Parathyroid adenoma (tissue), 2 donors: ENCODE data around the gene CNN2.

ENCODE experiments used
- H2AFZ ChIP-seq: fragments of 300-600 bp; sonication (generic); one replicate; pipeline ENCODE4 v1.7.0; 2017; ENCODE audit warnings: antibody characterized with exemption, mild to moderate bottlenecking
- H3K27ac ChIP-seq: fragments of 300-600 bp; sonication (generic); one replicate; pipeline ENCODE4 v1.7.0; 2017
- H3K27me3 ChIP-seq: fragments of 300-600 bp; sonication (generic); one replicate; pipeline ENCODE4 v1.7.0; 2017; ENCODE audit warnings: low read length; ENCODE audit not compliant: control insufficient read depth, insufficient read depth
- H3K36me3 ChIP-seq: fragments of 300-600 bp; sonication (generic); one replicate; pipeline ENCODE4 v1.7.0; 2017; ENCODE audit warnings: low read length; ENCODE audit not compliant: control insufficient read depth, insufficient read depth
- H3K4me1 ChIP-seq: fragments of 300-600 bp; sonication (generic); one replicate; pipeline ENCODE4 v1.7.0; 2017; ENCODE audit warnings: control low read depth
- H3K4me2 ChIP-seq: fragments of 300-600 bp; sonication (generic); one replicate; pipeline ENCODE4 v1.7.0; 2017; ENCODE audit warnings: low read length
- H3K4me3 ChIP-seq: fragments of 300-600 bp; sonication (generic); one replicate; pipeline ENCODE4 v1.7.0; 2017; ENCODE audit warnings: low read depth, low read length
- H3K79me2 ChIP-seq: fragments of 300-600 bp; sonication (generic); one replicate; pipeline ENCODE4 v1.7.0; 2017; ENCODE audit warnings: control low read depth
- H3K9ac ChIP-seq: fragments of 300-600 bp; sonication (generic); one replicate; pipeline ENCODE4 v1.7.0; 2017; ENCODE audit warnings: mild to moderate bottlenecking
- H3K9me3 ChIP-seq: fragments of 300-600 bp; sonication (generic); one replicate; pipeline ENCODE4 v1.7.0; 2017; ENCODE audit warnings: low read length; ENCODE audit not compliant: control insufficient read depth
- TF ChIP-seq, protein P1 (sequence below): fragments of 300-600 bp; sonication (generic); IDR thresholded peaks from one replicate; pipeline ENCODE4 v1.7.0; 2017; ENCODE audit warnings: antibody characterized with exemption, mild to moderate bottlenecking
- donor health status: primary hyperparathyroidism.

Gene CNN2

DNA sequence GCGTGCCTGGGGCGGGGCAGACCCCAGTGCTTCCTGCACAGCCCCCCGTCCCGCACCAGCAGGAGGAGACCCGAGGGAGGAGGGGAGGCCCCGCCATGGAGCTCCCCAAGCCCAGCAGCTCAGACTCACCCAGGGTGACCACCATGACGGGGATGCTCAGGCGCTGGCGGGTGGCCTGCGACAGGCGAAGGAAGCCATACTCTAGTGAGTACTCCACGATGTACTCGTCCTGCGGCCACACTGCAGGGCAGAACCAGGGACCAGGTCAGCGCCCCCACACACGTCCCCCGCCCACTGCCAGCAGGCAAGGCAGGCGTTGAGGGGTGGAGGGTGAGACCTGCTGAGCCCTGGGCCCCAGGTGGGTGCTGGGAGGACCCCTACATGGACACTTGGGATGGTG lies 14.1 kb upstream of the CNN2 start:
- peaks cover 23% of the 10 kb centered on the region for H3K79me2 ChIP-seq
- no peak overlapping the region for H3K4me3 ChIP-seq
- no peak overlapping the region for H3K4me2 ChIP-seq
- H3K27me3 ChIP-seq, result no peaks in the 10 kb centered on the region
- no peak overlapping the region for H3K27ac ChIP-seq
- TF ChIP-seq, protein P1, sequence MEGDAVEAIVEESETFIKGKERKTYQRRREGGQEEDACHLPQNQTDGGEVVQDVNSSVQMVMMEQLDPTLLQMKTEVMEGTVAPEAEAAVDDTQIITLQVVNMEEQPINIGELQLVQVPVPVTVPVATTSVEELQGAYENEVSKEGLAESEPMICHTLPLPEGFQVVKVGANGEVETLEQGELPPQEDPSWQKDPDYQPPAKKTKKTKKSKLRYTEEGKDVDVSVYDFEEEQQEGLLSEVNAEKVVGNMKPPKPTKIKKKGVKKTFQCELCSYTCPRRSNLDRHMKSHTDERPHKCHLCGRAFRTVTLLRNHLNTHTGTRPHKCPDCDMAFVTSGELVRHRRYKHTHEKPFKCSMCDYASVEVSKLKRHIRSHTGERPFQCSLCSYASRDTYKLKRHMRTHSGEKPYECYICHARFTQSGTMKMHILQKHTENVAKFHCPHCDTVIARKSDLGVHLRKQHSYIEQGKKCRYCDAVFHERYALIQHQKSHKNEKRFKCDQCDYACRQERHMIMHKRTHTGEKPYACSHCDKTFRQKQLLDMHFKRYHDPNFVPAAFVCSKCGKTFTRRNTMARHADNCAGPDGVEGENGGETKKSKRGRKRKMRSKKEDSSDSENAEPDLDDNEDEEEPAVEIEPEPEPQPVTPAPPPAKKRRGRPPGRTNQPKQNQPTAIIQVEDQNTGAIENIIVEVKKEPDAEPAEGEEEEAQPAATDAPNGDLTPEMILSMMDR, result no peak
- no peaks in the 10 kb centered on the region for H3K36me3 ChIP-seq
- H3K4me1 ChIP-seq, result peaks cover 18% of the 10 kb centered on the region
- H2AFZ ChIP-seq, result no peak overlapping the region
- no peaks in the 10 kb centered on the region for H3K9me3 ChIP-seq
- no peak overlapping the region for H3K9ac ChIP-seq

GRCh38 chr19:1013218-1013617 lies 13.2 kb upstream of the CNN2 start:
- H3K4me2 ChIP-seq, result no peak overlapping the region
- no peaks in the 10 kb centered on the region for H3K36me3 ChIP-seq
- TF ChIP-seq, protein P1, result no peak
- H3K4me1 ChIP-seq, result peaks cover 27% of the 10 kb centered on the region
- no peaks in the 10 kb centered on the region for H3K9me3 ChIP-seq
- no peaks in the 10 kb centered on the region for H3K27me3 ChIP-seq
- H3K79me2 ChIP-seq, result peaks cover 31% of the 10 kb centered on the region
- H2AFZ ChIP-seq, result no peak overlapping the region
- no peak overlapping the region for H3K27ac ChIP-seq
- no peak overlapping the region for H3K9ac ChIP-seq
- no peak overlapping the region for H3K4me3 ChIP-seq

- Histone ChIP-seq H3K9ac (no peak overlapping the region), H3K4me3 (no peak overlapping the region), H3K27me3 (no peaks in the 10 kb centered on the region), H3K36me3 (no peaks in the 10 kb centered on the region), H3K4me1 (peaks cover 32% of the 10 kb centered on the region), H3K9me3 (no peaks in the 10 kb centered on the region), H2AFZ (no peak overlapping the region), H3K79me2 (peaks cover 42% of the 10 kb centered on the region), H3K4me2 (no peak overlapping the region), H3K27ac (no peak overlapping the region)
- TF ChIP-seq, protein P1, result no peak
Observed at GRCh38 chr19:1014161-1015060, 12.0 kb upstream of the CNN2 start.

DNA sequence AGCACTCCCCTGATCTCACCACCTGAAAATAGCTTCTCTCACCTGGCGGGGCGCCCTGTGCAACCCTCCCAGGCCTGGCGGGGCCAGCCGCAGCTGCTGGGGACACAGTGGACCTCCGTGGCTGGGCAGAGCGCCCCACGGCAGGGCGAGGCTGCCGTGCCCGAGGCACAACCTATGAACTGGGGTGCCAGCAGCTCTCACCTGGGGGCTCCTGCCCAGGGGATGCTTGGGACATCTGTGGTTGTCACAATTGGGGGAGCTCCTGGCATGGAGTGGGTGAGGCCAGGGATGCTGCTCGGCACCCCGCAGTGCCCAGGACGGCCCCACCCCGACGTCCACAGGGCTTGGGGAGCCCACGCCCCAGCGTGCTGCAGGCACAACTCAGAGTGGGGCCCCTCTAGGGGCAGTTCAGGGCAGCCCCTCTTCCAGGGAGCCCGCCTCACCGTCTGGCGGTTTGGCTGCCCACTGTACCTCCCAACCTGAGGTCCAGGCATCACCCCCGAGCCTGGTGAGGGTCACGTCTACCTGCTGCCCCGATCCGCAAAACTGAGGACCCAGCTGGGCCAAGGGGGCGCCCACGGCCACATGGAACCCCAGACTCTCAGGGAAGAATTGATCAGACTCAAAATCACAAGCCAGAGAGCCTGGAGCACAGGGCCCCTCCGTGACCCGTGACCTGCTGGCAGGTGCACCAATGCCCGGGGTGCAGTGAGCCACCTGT lies 11.2 kb upstream of the CNN2 start:
- H3K27me3 ChIP-seq, result no peaks in the 10 kb centered on the region
- no peaks in the 10 kb centered on the region for H3K36me3 ChIP-seq
- no peak overlapping the region for H3K27ac ChIP-seq
- no peaks in the 10 kb centered on the region for H3K9me3 ChIP-seq
- H3K9ac ChIP-seq, result no peak overlapping the region
- no peak overlapping the region for H3K4me3 ChIP-seq
- no peak overlapping the region for H2AFZ ChIP-seq
- TF ChIP-seq, protein P1, result no peak
- H3K4me1 ChIP-seq, result peaks cover 32% of the 10 kb centered on the region
- peaks cover 50% of the 10 kb centered on the region for H3K79me2 ChIP-seq
- H3K4me2 ChIP-seq, result no peak overlapping the region
